CD4-positive, alpha-beta T cell (primary cell): ENCODE data around the gene THADA. TPM values are rescaled to one million over a fixed set of nuclear protein-coding genes. Genes with fewer than 3 reads are reported as not detected.

Experiments
- ATAC-seq: fragments of 200-7000 bp; cut with Tn5 transposase; one replicate; pipeline ENCODE4 v1.10.0; 2022; ENCODE audit warnings: mild to moderate bottlenecking; ENCODE audit not compliant: poor library complexity
- CTCF ChIA-PET: fragments of 350-600 bp; sonication (Branson Sonifier 250); formaldehyde crosslinking; loops from one replicate; lab custom pipeline; 2021; ENCODE audit warnings: antibody characterized with exemption, inconsistent platforms; lab: Charles Lee
- POLR2A ChIA-PET: fragments of 350-600 bp; sonication (Branson Sonifier 250); formaldehyde crosslinking; loops from one replicate; lab custom pipeline; 2021; ENCODE audit warnings: antibody characterized with exemption, inconsistent platforms; lab: Charles Lee
- DNase-seq, 14 experiments: peaks; one replicate each; pipeline ENCODE4 v3.0.0-alpha.2; 2013 to 2020; ENCODE audit warnings: mixed read lengths in 2 of 14
- H3K27ac ChIP-seq, 2 donors: one replicate each; pipeline versions ENCODE4 v1.5.1 to v1.7.0; 2013; ENCODE audit warnings: low read length in 2 of 2, low read depth in 1 of 2, mild to moderate bottlenecking in 1 of 2
- H3K27me3 ChIP-seq, 2 experiments: 1 replicate in 1 of 2; 2 replicates in 1 of 2; pipeline versions ENCODE4 v1.6.1 to v1.7.0; 2013; ENCODE audit warnings: low read length in 2 of 2, control low read depth in 1 of 2, mild to moderate bottlenecking in 1 of 2, moderate library complexity in 1 of 2; ENCODE audit not compliant: insufficient read depth in 2 of 2, control insufficient read depth in 1 of 2
- H3K36me3 ChIP-seq: one replicate; pipeline ENCODE4 v1.6.1; 2013; ENCODE audit warnings: low read length, control low read depth; ENCODE audit not compliant: insufficient read depth
- H3K4me1 ChIP-seq: one replicate; pipeline ENCODE4 v1.6.1; 2013; ENCODE audit warnings: low read length, control low read depth; ENCODE audit not compliant: insufficient read depth
- H3K4me3 ChIP-seq: one replicate; pipeline ENCODE4 v1.5.1; 2013; ENCODE audit warnings: mild to moderate bottlenecking, low read length, moderate library complexity
- H3K9me3 ChIP-seq, 2 experiments: 1 replicate in 1 of 2; 2 replicates in 1 of 2; pipeline versions ENCODE4 v1.6.1 to v1.7.0; 2013; ENCODE audit warnings: low read length in 2 of 2, mild to moderate bottlenecking in 2 of 2, control low read depth in 1 of 2, moderate library complexity in 1 of 2; ENCODE audit not compliant: control insufficient read depth in 1 of 2, insufficient read depth in 1 of 2
- H3K27ac Mint-ChIP-seq: one replicate; pipeline ENCODE4 v1.8.0; 2020; ENCODE audit warnings: mixed read lengths
- H3K27me3 Mint-ChIP-seq: one replicate; pipeline ENCODE4 v1.8.0; 2021; ENCODE audit warnings: mixed read lengths
- H3K36me3 Mint-ChIP-seq: one replicate; pipeline ENCODE4 v1.8.0; 2021; ENCODE audit warnings: low read depth, mixed read lengths
- H3K4me1 Mint-ChIP-seq: one replicate; pipeline ENCODE4 v1.8.0; 2021; ENCODE audit warnings: low read depth, mixed read lengths
- H3K4me3 Mint-ChIP-seq: one replicate; pipeline ENCODE4 v1.8.0; 2020; ENCODE audit warnings: mild to moderate bottlenecking, mixed read lengths
- H3K9me3 Mint-ChIP-seq: one replicate; pipeline ENCODE4 v1.8.0; 2020; ENCODE audit warnings: mixed read lengths
- CTCF ChIP-seq: fragments of 200-600 bp; IDR thresholded peaks from one replicate; pipeline ENCODE4 v1.8.0; 2022; ENCODE audit warnings: antibody characterized with exemption, mild to moderate bottlenecking
- intact Hi-C, 2 experiments: fragments of 100-400 bp; cut with DNase I in 1 of 2; cut with micrococcal nuclease in 1 of 2; formaldehyde crosslinking; loops; one replicate each; pipeline versions ENCODE4 v1.15.1 to v1.9.0; 2023 to 2025; cut with DNase I, micrococcal nuclease
- total RNA-seq, 174 experiments: library from RNA in 2 of 174; stranded (reverse) in 2 of 174; gene quantifications; one replicate each; pipeline ENCODE4 v1.2.3 and lab custom pipeline; 2021 to 2026

THADA gene
- total RNA-seq, 2 experiments from 2014 or later: 29.3 to 32.9 TPM

GRCh38 chr2:43340066-43340465, 255.8 kb downstream of the THADA start:
- no peaks in the 10 kb centered on the region for H3K9me3 ChIP-seq
- no peak overlapping the region for H3K27ac Mint-ChIP-seq
- no peak overlapping the region for H3K4me3 Mint-ChIP-seq
- ChIA-PET CTCF (no interaction called here), POLR2A (no interaction called here)
- DNase-seq (no peak), ATAC-seq (no peak)
- no peaks in the 10 kb centered on the region for H3K4me1 Mint-ChIP-seq
- H3K27me3 Mint-ChIP-seq: no peaks in the 10 kb centered on the region
- no peak overlapping the region for H3K4me3 ChIP-seq
- no peaks in the 10 kb centered on the region for H3K4me1 ChIP-seq
- H3K27ac ChIP-seq: no peak overlapping the region
- intact Hi-C loops: no loop called here
- no peaks in the 10 kb centered on the region for H3K9me3 Mint-ChIP-seq
- TF ChIP-seq CTCF: no peak
- no peaks in the 10 kb centered on the region for H3K27me3 ChIP-seq
- peaks cover 38% of the 10 kb centered on the region for H3K36me3 ChIP-seq
- H3K36me3 Mint-ChIP-seq: peaks cover 75% of the 10 kb centered on the region

- Histone ChIP-seq H3K9me3 (no peaks in the 10 kb centered on the region), H3K4me3 (no peak overlapping the region), H3K27me3 (no peaks in the 10 kb centered on the region), H3K4me1 (peaks cover 4% of the 10 kb centered on the region), H3K36me3 (peaks cover 6% of the 10 kb centered on the region), H3K27ac (no peak overlapping the region)
- H3K9me3 Mint-ChIP-seq: no peaks in the 10 kb centered on the region
- no peaks in the 10 kb centered on the region for H3K4me1 Mint-ChIP-seq
- ChIA-PET POLR2A (no interaction called here), CTCF (interaction anchor here (0.8 kb wide), 1 partner anchor 150 kb away, joined by 3 read pairs; no protein-coding TSS in a partner anchor)
- H3K36me3 Mint-ChIP-seq: peaks cover 55% of the 10 kb centered on the region
- DNase-seq (peak in 2 of 14 experiments; percentile 2 to 10), ATAC-seq (no peak)
- H3K27ac Mint-ChIP-seq: no peak overlapping the region
- no peak overlapping the region for H3K4me3 Mint-ChIP-seq
- TF ChIP-seq CTCF: no peak
- intact Hi-C loops: no loop called here
- H3K27me3 Mint-ChIP-seq: no peaks in the 10 kb centered on the region
Observed at GRCh38 chr2:43333656-43334144, 262.1 kb downstream of the THADA start.

GRCh38 chr2:43333101-43333655, 262.7 kb downstream of the THADA start:
- Mint-ChIP-seq H3K4me3 (no peak overlapping the region), H3K4me1 (no peaks in the 10 kb centered on the region), H3K27me3 (no peaks in the 10 kb centered on the region), H3K36me3 (peaks cover 50% of the 10 kb centered on the region), H3K9me3 (no peaks in the 10 kb centered on the region), H3K27ac (no peak overlapping the region)
- no peaks in the 10 kb centered on the region for H3K9me3 ChIP-seq
- intact Hi-C loops: no loop called here
- no peak overlapping the region for H3K27ac ChIP-seq
- POLR2A ChIA-PET: no interaction called here
- H3K4me1 ChIP-seq: peaks cover 4% of the 10 kb centered on the region
- CTCF ChIA-PET: no interaction called here
- H3K4me3 ChIP-seq: no peak overlapping the region
- ATAC-seq: no peak
- no peak for DNase-seq
- peaks cover 3% of the 10 kb centered on the region for H3K36me3 ChIP-seq
- TF ChIP-seq CTCF: no peak
- no peaks in the 10 kb centered on the region for H3K27me3 ChIP-seq
